ENCODE results near the gene PLA2G4E. TPM values are rescaled to one million over a fixed set of nuclear protein-coding genes. Genes with fewer than 3 reads are reported as not detected.

PLA2G4E gene
- total and polyA plus RNA-seq, 2 of the 13 experiments (the other 11 are each of a cell fraction or from before 2014, with no cell fraction given): not detected

DNA sequence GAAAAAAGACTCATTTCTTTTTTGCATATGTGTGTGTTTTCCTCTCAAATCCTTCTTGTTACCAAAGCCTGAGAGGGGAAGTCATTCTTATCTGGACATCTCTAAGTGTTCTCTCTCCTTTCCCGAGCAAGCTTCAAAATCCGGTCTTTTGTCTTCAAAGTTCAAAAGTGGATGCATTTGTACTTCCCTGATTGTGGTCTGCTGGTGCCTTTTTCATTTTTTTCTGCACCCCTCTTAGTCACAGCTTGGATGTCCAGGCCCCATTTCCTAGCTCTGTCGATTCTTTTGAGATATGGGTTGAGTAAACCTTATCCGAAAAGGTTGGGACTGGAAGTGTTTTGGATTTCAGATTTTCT, 83.3 kb downstream of the PLA2G4E start (continued):
- TF ChIP-seq HINFP (CRISPR knock-in tag; IDR thresholded peaks at IDR 0.05; ENCODE audit: low read depth): no peak
- no peak for TF ChIP-seq TGIF2 (CRISPR knock-in tag; IDR thresholded peaks at IDR 0.05)

DNA sequence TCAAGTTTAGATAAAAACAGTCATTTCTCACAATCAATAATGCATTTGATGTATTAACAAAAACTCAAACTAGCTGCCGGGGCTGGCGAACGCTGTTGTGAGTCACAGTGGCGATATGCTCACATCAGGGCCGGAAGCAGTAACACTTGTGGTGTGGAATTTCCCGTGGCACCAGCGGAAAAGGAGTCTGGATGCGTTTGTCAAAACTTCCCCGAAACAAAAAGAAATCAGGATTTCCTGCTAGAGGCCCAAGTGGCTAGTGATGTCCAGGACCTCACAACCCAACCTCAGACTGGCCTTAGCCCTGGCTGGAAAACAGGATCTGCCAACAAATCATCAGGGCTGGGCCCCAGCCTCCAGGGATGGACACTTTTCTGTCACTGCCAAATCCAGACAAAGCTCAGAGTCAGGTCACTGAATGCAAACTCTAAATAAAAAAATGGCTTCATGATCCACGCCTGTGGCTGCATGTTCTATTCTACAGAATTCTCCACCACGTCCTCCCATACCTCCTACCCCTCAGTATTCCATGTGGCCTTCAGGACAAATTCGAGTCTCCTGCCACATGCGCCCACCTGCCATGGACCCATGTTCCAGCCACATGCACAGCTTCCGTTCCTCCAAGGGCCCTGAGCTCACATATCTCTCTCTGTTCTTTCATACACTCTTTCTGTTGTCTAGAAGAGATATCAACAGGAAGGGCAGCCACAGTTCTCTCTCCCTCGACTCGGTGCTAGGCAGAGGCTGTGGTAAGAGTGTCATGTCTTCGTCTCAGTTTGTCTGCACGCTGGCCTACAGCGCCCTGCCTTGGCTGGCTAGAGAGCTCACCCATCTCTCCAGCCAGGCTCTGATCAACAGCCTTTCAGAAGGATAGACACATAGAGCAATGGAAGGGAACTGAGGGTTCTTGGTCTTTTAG, 83.9 kb downstream of the PLA2G4E start:
- H3K4me3 ChIP-seq (replicated peaks in 1 of 3; ENCODE audit: insufficient read depth in 1 of 3, low read depth in 2 of 3, low read length in 3 of 3): no peak overlapping the region
- in situ Hi-C loops (cut with HindIII; ENCODE audit: extremely low pct_ligation_motif_present, low pct_unique_long_range_greater_than_20kb): no loop called here
- FAIRE-seq: no peak
- H3K27ac ChIP-seq (ENCODE audit: extremely low read length, insufficient read depth, low read length): no peak overlapping the region
- DNase-seq (ENCODE audit: low spot score): no peak
- WGBS (ENCODE audit: low lambda C conversion rate): 91% methylated on average over 18 of the region's 19 CpGs
- no peaks in the 10 kb centered on the region for H4K20me1 ChIP-seq (ENCODE audit: insufficient read depth, low read length)
- no peaks in the 10 kb centered on the region for H3K4me1 ChIP-seq (ENCODE audit: insufficient read depth, low read length)
- TF ChIP-seq GPN1 (CRISPR knock-in tag; IDR thresholded peaks at IDR 0.05; ENCODE audit: borderline replicate concordance) (no peak), SIN3A (IDR thresholded peaks at IDR 0.05; ENCODE audit: borderline replicate concordance, low read depth, low read length) (no peak), CEBPB (IDR thresholded peaks at IDR 0.05; ENCODE audit: borderline replicate concordance, low read depth, low read length) (no peak), SP140L (CRISPR knock-in tag; IDR thresholded peaks at IDR 0.05; ENCODE audit: borderline replicate concordance) (no peak), HMG20B (CRISPR knock-in tag; conservative IDR thresholded peaks at IDR 0.05) (no peak), KMT2A (CRISPR knock-in tag; IDR thresholded peaks at IDR 0.05) (no peak), ZNF251 (CRISPR knock-in tag; IDR thresholded peaks at IDR 0.05) (no peak), PHF5A (CRISPR knock-in tag; IDR thresholded peaks at IDR 0.05; ENCODE audit: low read depth, unreplicated experiment) (no peak), ZNF30 (CRISPR knock-in tag; IDR thresholded peaks at IDR 0.05) (no peak), ZKSCAN5 (CRISPR knock-in tag; IDR thresholded peaks at IDR 0.05) (no peak), ZNF557 (CRISPR knock-in tag; IDR thresholded peaks at IDR 0.05) (no peak), HINFP (CRISPR knock-in tag; IDR thresholded peaks at IDR 0.05; ENCODE audit: low read depth) (no peak), TMF1 (CRISPR knock-in tag; IDR thresholded peaks at IDR 0.05; ENCODE audit: low read depth) (no peak), TAF15 (IDR thresholded peaks at IDR 0.05; ENCODE audit: low read depth, low read length, poor library complexity, severe bottlenecking) (no peak), HOXD1 (CRISPR knock-in tag; IDR thresholded peaks at IDR 0.05) (no peak), RFX1 (IDR thresholded peaks at IDR 0.05) (no peak)
- TF ChIP-seq, protein P1, sequence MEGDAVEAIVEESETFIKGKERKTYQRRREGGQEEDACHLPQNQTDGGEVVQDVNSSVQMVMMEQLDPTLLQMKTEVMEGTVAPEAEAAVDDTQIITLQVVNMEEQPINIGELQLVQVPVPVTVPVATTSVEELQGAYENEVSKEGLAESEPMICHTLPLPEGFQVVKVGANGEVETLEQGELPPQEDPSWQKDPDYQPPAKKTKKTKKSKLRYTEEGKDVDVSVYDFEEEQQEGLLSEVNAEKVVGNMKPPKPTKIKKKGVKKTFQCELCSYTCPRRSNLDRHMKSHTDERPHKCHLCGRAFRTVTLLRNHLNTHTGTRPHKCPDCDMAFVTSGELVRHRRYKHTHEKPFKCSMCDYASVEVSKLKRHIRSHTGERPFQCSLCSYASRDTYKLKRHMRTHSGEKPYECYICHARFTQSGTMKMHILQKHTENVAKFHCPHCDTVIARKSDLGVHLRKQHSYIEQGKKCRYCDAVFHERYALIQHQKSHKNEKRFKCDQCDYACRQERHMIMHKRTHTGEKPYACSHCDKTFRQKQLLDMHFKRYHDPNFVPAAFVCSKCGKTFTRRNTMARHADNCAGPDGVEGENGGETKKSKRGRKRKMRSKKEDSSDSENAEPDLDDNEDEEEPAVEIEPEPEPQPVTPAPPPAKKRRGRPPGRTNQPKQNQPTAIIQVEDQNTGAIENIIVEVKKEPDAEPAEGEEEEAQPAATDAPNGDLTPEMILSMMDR (CRISPR knock-in tag; IDR thresholded peaks at IDR 0.05): no peak
- ATAC-seq: no peak
- H3K79me2 ChIP-seq (ENCODE audit: insufficient read depth, low read length): no peaks in the 10 kb centered on the region
- CTCF ChIA-PET (ENCODE audit: low intra/inter-chr PET ratio, low total read pairs): no interaction called here
- intact Hi-C loops (cut with micrococcal nuclease; ENCODE audit: unreplicated experiment): no loop called here
- H3K9me3 ChIP-seq (ENCODE audit: low read length): no peaks in the 10 kb centered on the region
- no peak overlapping the region for H2AFZ ChIP-seq (ENCODE audit: low read length)
- no peak overlapping the region for H3K4me2 ChIP-seq (ENCODE audit: low read depth, low read length)
- no peak overlapping the region for H3K9ac ChIP-seq (ENCODE audit: insufficient read depth, low read depth, low read length)
- no peaks in the 10 kb centered on the region for H3K27me3 ChIP-seq (ENCODE audit: control insufficient read depth in 1 of 2, insufficient read depth in 2 of 2, low read length in 2 of 2)
- POLR2A ChIA-PET: no interaction called here
- H3K36me3 ChIP-seq (replicated peaks in 1 of 2; ENCODE audit: control insufficient read depth in 1 of 2, insufficient read depth in 2 of 2, low read length in 2 of 2): peaks cover 2 to 6% of the 10 kb centered on the region in 2 experiments; a peak in 2 of 5 replicates
- no TSS peak for BruUV-seq (replicated peaks)

Data from HepG2 (cell line).